HepG2 (cell line): ENCODE data around the gene TP53. TPM values are rescaled to one million over a fixed set of nuclear protein-coding genes. Genes with fewer than 3 reads are reported as not detected.
A peak's percentile ranks its signal among the peaks of the same experiment; 100 is the strongest.

ENCODE experiments used
- ATF7 ChIP-seq, 2 experiments: fragments of 450-650 bp in 1 of 2; sonication (generic) in 1 of 2; formaldehyde crosslinking in 1 of 2; IDR thresholded peaks; 2 replicates each; pipeline versions ENCODE4 v1.4.0 to v1.6.1; 2016 to 2020; ENCODE audit warnings: antibody characterized with exemption in 1 of 2, mild to moderate bottlenecking in 1 of 2, missing genetic modification reagents in 1 of 2
- FOXP1 ChIP-seq, 2 experiments: fragments of 450-650 bp in 1 of 2; IDR thresholded peaks; 2 replicates each; pipeline ENCODE4 v1.6.1; 2017 to 2018; ENCODE audit warnings: antibody characterized with exemption in 1 of 2
- HOXA5 ChIP-seq: sonication (generic); formaldehyde crosslinking; IDR thresholded peaks from 2 replicates; pipeline ENCODE4 v1.4.0; 2020; ENCODE audit warnings: missing genetic modification reagents
- KLF12 ChIP-seq: sonication (generic); formaldehyde crosslinking; IDR thresholded peaks from 2 replicates; pipeline ENCODE4 v1.4.0; 2020; ENCODE audit warnings: missing genetic modification reagents, borderline replicate concordance
- KMT2A ChIP-seq: sonication (generic); formaldehyde crosslinking; IDR thresholded peaks from 2 replicates; pipeline ENCODE4 v1.4.0; 2020; ENCODE audit warnings: missing genetic modification reagents
- RXRB ChIP-seq: IDR thresholded peaks from 2 replicates; pipeline ENCODE4 v1.6.1; 2016; ENCODE audit warnings: borderline replicate concordance, missing genetic modification reagents, missing compliant biosample characterization
- SNAPC2 ChIP-seq: sonication (generic); formaldehyde crosslinking; IDR thresholded peaks from 2 replicates; pipeline ENCODE4 v1.8.1; 2022; ENCODE audit warnings: mild to moderate bottlenecking, missing genetic modification reagents
- STAG1 ChIP-seq: sonication (generic); formaldehyde crosslinking; IDR thresholded peaks from 2 replicates; pipeline ENCODE4 v1.4.0; 2020; ENCODE audit warnings: missing genetic modification reagents
- THAP11 ChIP-seq: IDR thresholded peaks from 2 replicates; pipeline ENCODE4 v1.6.1; 2016; ENCODE audit warnings: missing biosample characterization, missing genetic modification reagents
- TRIM24 ChIP-seq: sonication (generic); formaldehyde crosslinking; IDR thresholded peaks from 2 replicates; pipeline ENCODE4 v1.8.0; 2022; ENCODE audit warnings: mild to moderate bottlenecking, missing genetic modification reagents
- ZIK1 ChIP-seq: sonication (generic); formaldehyde crosslinking; IDR thresholded peaks from 2 replicates; pipeline ENCODE4 v1.5.0; 2020; ENCODE audit warnings: mild to moderate bottlenecking, low read depth, missing genetic modification reagents, borderline replicate concordance
- ZNF101 ChIP-seq: sonication (generic); formaldehyde crosslinking; IDR thresholded peaks from 2 replicates; pipeline ENCODE4 v1.4.0; 2020; ENCODE audit warnings: mild to moderate bottlenecking, low read depth, missing genetic modification reagents, borderline replicate concordance
- ZNF121 ChIP-seq: sonication (generic); formaldehyde crosslinking; IDR thresholded peaks from 2 replicates; pipeline ENCODE4 v1.5.0; 2020; ENCODE audit warnings: mild to moderate bottlenecking, missing genetic modification reagents
- ZNF274 ChIP-seq: sonication (generic); formaldehyde crosslinking; IDR thresholded peaks from 2 replicates; pipeline ENCODE4 v1.5.1; 2020; ENCODE audit warnings: mild to moderate bottlenecking, missing genetic modification reagents
- ZNF446 ChIP-seq: sonication (generic); formaldehyde crosslinking; IDR thresholded peaks from 2 replicates; pipeline ENCODE4 v1.5.0; 2020; ENCODE audit warnings: mild to moderate bottlenecking, missing genetic modification reagents
- ZNF496 ChIP-seq: sonication (generic); formaldehyde crosslinking; IDR thresholded peaks from 2 replicates; pipeline ENCODE4 v1.8.1; 2023; ENCODE audit warnings: mild to moderate bottlenecking, moderate library complexity, missing genetic modification reagents; ENCODE audit not compliant: insufficient replicate concordance
- ZNF619 ChIP-seq: sonication (generic); formaldehyde crosslinking; IDR thresholded peaks from 2 replicates; pipeline ENCODE4 v1.4.0; 2020; ENCODE audit warnings: mild to moderate bottlenecking, missing genetic modification reagents
- ZSCAN20 ChIP-seq: sonication (generic); formaldehyde crosslinking; IDR thresholded peaks from 2 replicates; pipeline ENCODE4 v1.4.0; 2020; ENCODE audit warnings: missing genetic modification reagents, mild to moderate bottlenecking, borderline replicate concordance
- polyA plus RNA-seq, 8 experiments: library from polyadenylated mRNA; depleted of rRNA in 3 of 8; stranded (reverse) in 7 of 8; unstranded in 1 of 8; fragments of >200 nt; fragmentation: Illumina TruSeq in 4 of 8; extraction: Trizol in 4 of 8; gene quantifications; 2 replicates each; pipeline versions ENCODE4 v1.2.1 to v1.2.3, GENCODE V29; 2011 to 2016; ENCODE audit warnings: low read depth in 4 of 8, missing spikeins in 1 of 8, mixed read lengths in 1 of 8; ENCODE audit not compliant: insufficient read depth in 1 of 8
- total RNA-seq, 5 experiments: library from RNA; depleted of rRNA; stranded (reverse); fragments of >200 nt; fragmentation: Illumina TruSeq; extraction: Trizol; gene quantifications; 2 replicates each; pipeline ENCODE4 v1.2.3, GENCODE V29; 2016; ENCODE audit warnings: low read depth in 1 of 5
- TF ChIP-seq, protein P1 (sequence below): sonication (generic); formaldehyde crosslinking; IDR thresholded peaks from 2 replicates; pipeline ENCODE4 v1.8.1; 2023; ENCODE audit warnings: mild to moderate bottlenecking, inconsistent platforms, moderate library complexity, missing genetic modification reagents, borderline replicate concordance
- TF ChIP-seq, protein P2 (sequence below): sonication (generic); formaldehyde crosslinking; IDR thresholded peaks from 2 replicates; pipeline ENCODE4 v1.8.0; 2022; ENCODE audit warnings: mild to moderate bottlenecking, missing genetic modification reagents; ENCODE audit not compliant: insufficient replicate concordance
- TF ChIP-seq, protein P3 (sequence below): sonication (generic); formaldehyde crosslinking; IDR thresholded peaks from 2 replicates; pipeline ENCODE4 v1.5.1; 2020; ENCODE audit warnings: mild to moderate bottlenecking, moderate library complexity, missing genetic modification reagents
- TF ChIP-seq, protein P4 (sequence below): sonication (generic); formaldehyde crosslinking; IDR thresholded peaks from 2 replicates; pipeline ENCODE4 v1.4.0; 2020; ENCODE audit warnings: missing genetic modification reagents, low read depth, mild to moderate bottlenecking, borderline replicate concordance

Gene TP53
- total and polyA plus RNA-seq, 2 of the 13 experiments (the other 11 are each of a cell fraction or from before 2014, with no cell fraction given): 17.1 to 29.9 TPM

DNA sequence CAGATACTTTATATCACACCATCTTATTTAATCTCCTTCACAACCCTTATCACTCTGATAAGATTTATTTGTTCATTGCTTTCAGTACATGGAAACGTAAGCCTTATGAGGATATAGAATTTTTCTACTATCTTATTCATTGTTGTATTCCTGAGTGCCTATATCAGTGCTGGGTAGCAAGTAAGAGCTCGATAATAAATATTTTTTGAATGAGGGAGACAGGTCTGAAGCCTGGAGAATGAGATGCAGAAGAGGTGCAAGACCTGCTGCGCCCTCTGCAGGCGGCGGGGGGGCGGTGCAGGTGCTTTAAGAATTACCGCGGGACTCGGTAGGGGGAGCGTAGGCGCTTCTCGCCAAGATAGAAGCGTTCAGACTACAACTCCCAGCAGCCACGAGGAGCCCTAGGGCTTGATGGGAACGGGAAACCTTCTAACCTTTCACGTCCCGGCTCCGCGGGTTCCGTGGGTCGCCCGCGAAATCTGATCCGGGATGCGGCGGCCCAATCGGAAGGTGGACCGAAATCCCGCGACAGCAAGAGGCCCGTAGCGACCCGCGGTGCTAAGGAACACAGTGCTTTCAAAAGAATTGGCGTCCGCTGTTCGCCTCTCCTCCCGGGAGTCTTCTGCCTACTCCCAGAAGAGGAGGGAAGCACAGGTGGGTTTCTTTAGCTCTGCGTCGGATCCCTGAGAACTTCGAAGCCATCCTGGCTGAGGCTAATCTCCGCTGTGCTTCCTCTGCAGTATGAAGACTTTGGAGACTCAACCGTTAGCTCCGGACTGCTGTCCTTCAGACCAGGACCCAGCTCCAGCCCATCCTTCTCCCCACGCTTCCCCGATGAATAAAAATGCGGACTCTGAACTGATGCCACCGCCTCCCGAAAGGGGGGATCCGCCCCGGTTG, 868 bp upstream of the TP53 start, which contains the start of gene WRAP53 (continued):
- peak; percentile 99 for TF ChIP-seq THAP11 (CRISPR knock-in tag)
- no peak for TF ChIP-seq ZIK1
- no peak for TF ChIP-seq ZNF496
- no peak for TF ChIP-seq KLF12 (CRISPR knock-in tag)
- TF ChIP-seq TRIM24 (CRISPR knock-in tag): no peak
- peak; percentile 85 for TF ChIP-seq ZNF121 (CRISPR knock-in tag)
- no peak for TF ChIP-seq ZNF446 (CRISPR knock-in tag)
- TF ChIP-seq, protein P1, sequence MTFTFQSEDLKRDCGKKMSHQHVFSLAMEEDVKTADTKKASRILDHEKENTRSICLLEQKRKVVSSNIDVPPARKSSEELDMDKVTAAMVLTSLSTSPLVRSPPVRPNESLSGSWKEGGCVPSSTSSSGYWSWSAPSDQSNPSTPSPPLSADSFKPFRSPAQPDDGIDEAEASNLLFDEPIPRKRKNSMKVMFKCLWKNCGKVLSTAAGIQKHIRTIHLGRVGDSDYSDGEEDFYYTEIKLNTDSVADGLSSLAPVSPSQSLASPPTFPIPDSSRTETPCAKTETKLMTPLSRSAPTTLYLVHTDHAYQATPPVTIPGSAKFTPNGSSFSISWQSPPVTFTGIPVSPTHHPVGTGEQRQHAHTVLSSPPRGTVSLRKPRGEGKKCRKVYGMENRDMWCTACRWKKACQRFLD: no peak; the same call in 1 of the 2 replicates
- TF ChIP-seq, protein P2, sequence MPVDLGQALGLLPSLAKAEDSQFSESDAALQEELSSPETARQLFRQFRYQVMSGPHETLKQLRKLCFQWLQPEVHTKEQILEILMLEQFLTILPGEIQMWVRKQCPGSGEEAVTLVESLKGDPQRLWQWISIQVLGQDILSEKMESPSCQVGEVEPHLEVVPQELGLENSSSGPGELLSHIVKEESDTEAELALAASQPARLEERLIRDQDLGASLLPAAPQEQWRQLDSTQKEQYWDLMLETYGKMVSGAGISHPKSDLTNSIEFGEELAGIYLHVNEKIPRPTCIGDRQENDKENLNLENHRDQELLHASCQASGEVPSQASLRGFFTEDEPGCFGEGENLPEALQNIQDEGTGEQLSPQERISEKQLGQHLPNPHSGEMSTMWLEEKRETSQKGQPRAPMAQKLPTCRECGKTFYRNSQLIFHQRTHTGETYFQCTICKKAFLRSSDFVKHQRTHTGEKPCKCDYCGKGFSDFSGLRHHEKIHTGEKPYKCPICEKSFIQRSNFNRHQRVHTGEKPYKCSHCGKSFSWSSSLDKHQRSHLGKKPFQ (CRISPR knock-in tag): no peak
- TF ChIP-seq SNAPC2 (CRISPR knock-in tag): no peak
- no peak for TF ChIP-seq ZNF619 (CRISPR knock-in tag)
- no peak for TF ChIP-seq ZNF274 (CRISPR knock-in tag)
- TF ChIP-seq, protein P3, sequence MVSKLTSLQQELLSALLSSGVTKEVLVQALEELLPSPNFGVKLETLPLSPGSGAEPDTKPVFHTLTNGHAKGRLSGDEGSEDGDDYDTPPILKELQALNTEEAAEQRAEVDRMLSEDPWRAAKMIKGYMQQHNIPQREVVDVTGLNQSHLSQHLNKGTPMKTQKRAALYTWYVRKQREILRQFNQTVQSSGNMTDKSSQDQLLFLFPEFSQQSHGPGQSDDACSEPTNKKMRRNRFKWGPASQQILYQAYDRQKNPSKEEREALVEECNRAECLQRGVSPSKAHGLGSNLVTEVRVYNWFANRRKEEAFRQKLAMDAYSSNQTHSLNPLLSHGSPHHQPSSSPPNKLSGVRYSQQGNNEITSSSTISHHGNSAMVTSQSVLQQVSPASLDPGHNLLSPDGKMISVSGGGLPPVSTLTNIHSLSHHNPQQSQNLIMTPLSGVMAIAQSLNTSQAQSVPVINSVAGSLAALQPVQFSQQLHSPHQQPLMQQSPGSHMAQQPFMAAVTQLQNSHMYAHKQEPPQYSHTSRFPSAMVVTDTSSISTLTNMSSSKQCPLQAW (CRISPR knock-in tag): 0 out of 2 replicates have a peak, but pooled peaks have one; percentile 16
- TF ChIP-seq ZNF101 (CRISPR knock-in tag): no peak
- TF ChIP-seq RXRB (CRISPR knock-in tag): peak; percentile 51; the same call in 1 of the 2 replicates
- TF ChIP-seq ZSCAN20: no peak
- TF ChIP-seq KMT2A (CRISPR knock-in tag): peak; percentile 59; the same call in 1 of the 2 replicates
- no peak for TF ChIP-seq HOXA5 (CRISPR knock-in tag)
- TF ChIP-seq, protein P4, sequence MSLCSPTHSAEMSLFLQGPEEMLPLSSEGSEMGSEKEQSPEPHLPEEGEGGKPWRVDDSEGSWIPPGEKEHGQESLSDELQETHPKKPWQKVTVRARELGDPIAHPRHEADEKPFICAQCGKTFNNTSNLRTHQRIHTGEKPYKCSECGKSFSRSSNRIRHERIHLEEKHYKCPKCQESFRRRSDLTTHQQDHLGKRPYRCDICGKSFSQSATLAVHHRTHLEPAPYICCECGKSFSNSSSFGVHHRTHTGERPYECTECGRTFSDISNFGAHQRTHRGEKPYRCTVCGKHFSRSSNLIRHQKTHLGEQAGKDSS: no peak
- TF ChIP-seq STAG1 (CRISPR knock-in tag): peak; percentile 79
- no peak for TF ChIP-seq ATF7 (IDR thresholded peaks at IDR 0.05)
- no peak for TF ChIP-seq ATF7 (CRISPR knock-in tag; IDR thresholded peaks at IDR 0.05)
- TF ChIP-seq FOXP1 (IDR thresholded peaks at IDR 0.05): no peak
- TF ChIP-seq FOXP1 (CRISPR knock-in tag; IDR thresholded peaks at IDR 0.05): no peak
